ENCODE data around the gene ST13.
"Not testable (repeated sequence)": the region's sequence is repeated elsewhere in the genome, so short reads cannot be mapped to it uniquely, and the experiment has no call there.

GRCh38 chr22:40781749-40782148 lies 74.7 kb downstream of the ST13 start:
- TF ChIP-seq POLR2A, CTCF (IDR thresholded peaks at IDR 0.05): not testable (repeated sequence)
